Measurements from ENCODE around the gene DDX55. TPM values are rescaled to one million over a fixed set of nuclear protein-coding genes. Genes with fewer than 3 reads are reported as not detected.
A peak's percentile ranks its signal among the peaks of the same experiment; 100 is the strongest.
"Not testable (repeated sequence)": the region's sequence is repeated elsewhere in the genome, so short reads cannot be mapped to it uniquely, and the experiment has no call there.

DDX55 gene, protein sequence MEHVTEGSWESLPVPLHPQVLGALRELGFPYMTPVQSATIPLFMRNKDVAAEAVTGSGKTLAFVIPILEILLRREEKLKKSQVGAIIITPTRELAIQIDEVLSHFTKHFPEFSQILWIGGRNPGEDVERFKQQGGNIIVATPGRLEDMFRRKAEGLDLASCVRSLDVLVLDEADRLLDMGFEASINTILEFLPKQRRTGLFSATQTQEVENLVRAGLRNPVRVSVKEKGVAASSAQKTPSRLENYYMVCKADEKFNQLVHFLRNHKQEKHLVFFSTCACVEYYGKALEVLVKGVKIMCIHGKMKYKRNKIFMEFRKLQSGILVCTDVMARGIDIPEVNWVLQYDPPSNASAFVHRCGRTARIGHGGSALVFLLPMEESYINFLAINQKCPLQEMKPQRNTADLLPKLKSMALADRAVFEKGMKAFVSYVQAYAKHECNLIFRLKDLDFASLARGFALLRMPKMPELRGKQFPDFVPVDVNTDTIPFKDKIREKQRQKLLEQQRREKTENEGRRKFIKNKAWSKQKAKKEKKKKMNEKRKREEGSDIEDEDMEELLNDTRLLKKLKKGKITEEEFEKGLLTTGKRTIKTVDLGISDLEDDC
- 147 TPM for polyA plus RNA-seq (2012; ENCODE audit: insufficient read depth, insufficient read length, low read depth)

- peaks cover 44% of the 10 kb centered on the region for H3K36me3 ChIP-seq
- peak within 1 kb of the TSS; percentile 95 for H3K4me3 ChIP-seq (ENCODE audit: low read depth, low read length)
- no peaks in the 10 kb centered on the region for H3K4me1 ChIP-seq
- peak; percentile 89 for DNase-seq
- H3K9me3 ChIP-seq = no peaks in the 10 kb centered on the region
- peak; percentile 40 for TF ChIP-seq CTCF (IDR thresholded peaks at IDR 0.05; ENCODE audit: low read depth, low read length)
- no peaks in the 10 kb centered on the region for H3K27me3 ChIP-seq
Observed at GRCh38 chr12:123601602-123602489, at the start of gene DDX55. Gene DDX55, plus strand, starts transcription at chr12:123602099. Its CDS starts 50 bp downstream, at chr12:123602149.

DNA sequence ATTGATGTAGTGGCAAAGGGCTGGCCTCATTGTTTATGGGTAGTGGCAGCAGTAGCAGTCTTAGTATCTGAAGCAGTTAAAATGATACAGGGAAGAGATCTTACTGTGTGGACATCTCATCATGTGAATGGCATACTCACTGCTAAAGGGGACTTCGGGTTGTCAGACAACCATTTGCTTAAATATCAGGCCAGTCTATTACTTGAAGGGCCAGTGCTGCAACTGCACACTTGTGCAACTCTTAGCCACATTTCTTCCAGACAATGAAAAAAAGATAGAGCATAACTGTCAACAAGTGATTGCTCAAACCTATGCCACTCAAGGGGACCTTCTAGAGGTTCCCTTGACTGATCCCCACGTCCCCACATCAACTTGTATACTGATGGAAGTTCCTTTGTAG is 47.8 kb upstream of the DDX55 start:
- not testable (repeated sequence) for H3K4me1 ChIP-seq; H3K9me3 ChIP-seq; DNase-seq; H3K4me3 ChIP-seq (ENCODE audit: low read depth, low read length); H3K27me3 ChIP-seq; H3K36me3 ChIP-seq

DNA sequence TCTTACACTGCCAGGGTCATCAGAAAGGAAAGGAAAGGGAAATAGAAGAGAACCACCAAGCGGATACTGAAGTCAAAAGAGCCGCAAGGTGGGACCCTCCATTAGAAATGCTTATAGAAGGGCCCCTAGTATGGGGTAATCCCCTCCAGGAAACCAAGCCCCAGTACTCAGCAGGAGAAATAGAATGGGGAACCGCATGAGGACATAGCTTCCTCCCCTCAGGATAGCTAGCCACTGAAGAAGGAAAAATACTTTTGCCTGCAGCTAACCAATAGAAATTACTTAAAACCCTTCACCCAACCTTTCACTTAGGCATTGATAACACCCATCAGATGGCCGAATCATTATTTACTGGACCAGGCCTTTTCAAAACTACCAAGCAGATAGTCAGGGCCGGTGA is 47.1 kb upstream of the DDX55 start:
- DNase-seq = not testable (repeated sequence)

DNA sequence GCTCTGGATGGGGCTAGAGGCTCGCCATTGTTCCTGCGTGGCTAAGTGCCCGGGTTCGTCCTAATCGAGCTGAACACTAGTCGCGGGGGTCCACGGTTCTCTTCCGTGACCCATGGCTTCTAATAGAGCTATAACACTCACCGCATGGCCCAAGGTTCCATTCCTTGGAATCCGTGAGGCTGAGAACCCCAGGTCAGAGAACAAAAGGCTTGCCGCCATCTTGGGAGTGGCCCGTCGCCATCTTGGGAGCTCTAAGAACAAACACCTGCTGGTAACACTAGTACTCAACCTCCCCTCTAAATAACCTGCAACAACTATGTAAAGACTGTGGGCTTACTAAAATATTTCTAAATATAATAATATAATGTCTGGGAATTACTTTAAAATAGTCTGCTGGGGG is 43.4 kb upstream of the DDX55 start:
- not testable (repeated sequence) for H3K36me3 ChIP-seq; DNase-seq; H3K27me3 ChIP-seq; H3K4me3 ChIP-seq (ENCODE audit: low read depth, low read length); H3K4me1 ChIP-seq; H3K9me3 ChIP-seq

More for the DNA sequence above, 47.1 kb upstream of the DDX55 start:
- H3K9me3 ChIP-seq; H3K27me3 ChIP-seq; H3K36me3 ChIP-seq; H3K4me3 ChIP-seq (ENCODE audit: low read depth, low read length); H3K4me1 ChIP-seq: not testable (repeated sequence)

DNA sequence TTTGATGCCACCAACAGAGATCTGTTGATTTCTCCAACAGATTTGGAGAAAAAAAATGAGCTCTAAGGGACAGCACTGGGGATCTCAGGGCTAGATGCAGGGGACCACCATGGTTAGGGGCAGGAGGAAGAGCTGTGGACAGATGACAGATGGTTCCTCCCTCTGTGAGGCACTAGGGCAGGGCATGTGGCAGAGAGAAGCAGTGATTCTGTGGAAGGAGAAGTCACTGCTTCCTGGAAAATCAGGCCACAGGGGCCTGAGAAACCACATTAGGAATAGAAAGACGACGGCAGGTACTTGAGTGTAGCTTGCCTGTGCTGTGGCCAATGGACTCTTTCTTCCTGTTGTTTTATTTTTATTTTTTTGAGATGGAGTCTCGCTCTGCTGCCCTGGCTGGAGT is 42.4 kb upstream of the DDX55 start:
- Histone ChIP-seq H3K4me3 (ENCODE audit: low read depth, low read length) (no peak overlapping the region), H3K4me1 (no peaks in the 10 kb centered on the region), H3K27me3 (no peaks in the 10 kb centered on the region), H3K36me3 (no peaks in the 10 kb centered on the region), H3K9me3 (no peaks in the 10 kb centered on the region)
- no peak for TF ChIP-seq CTCF (IDR thresholded peaks at IDR 0.05; ENCODE audit: low read depth, low read length)
- DNase-seq = no peak

GRCh38 chr12:123571343-123571813 is 30.5 kb upstream of the DDX55 start:
- Histone ChIP-seq H3K36me3 (no peaks in the 10 kb centered on the region), H3K9me3 (no peaks in the 10 kb centered on the region), H3K4me1 (no peaks in the 10 kb centered on the region), H3K4me3 (ENCODE audit: low read depth, low read length) (peak overlapping the region; percentile 37), H3K27me3 (no peaks in the 10 kb centered on the region)
- TF ChIP-seq CTCF (IDR thresholded peaks at IDR 0.05; ENCODE audit: low read depth, low read length) = no peak
- peak; percentile 50 for DNase-seq

- no peak for TF ChIP-seq CTCF (IDR thresholded peaks at IDR 0.05; ENCODE audit: low read depth, low read length)
- Histone ChIP-seq H3K4me1 (no peaks in the 10 kb centered on the region), H3K4me3 (ENCODE audit: low read depth, low read length) (no peak overlapping the region), H3K9me3 (no peaks in the 10 kb centered on the region), H3K27me3 (no peaks in the 10 kb centered on the region), H3K36me3 (no peaks in the 10 kb centered on the region)
- DNase-seq = no peak
Observed at GRCh38 chr12:123572391-123572790, 29.5 kb upstream of the DDX55 start.

Data from BE2C (cell line).